ENCODE measurements around the gene BMP2.

The BMP2 gene

GRCh38 chr20:6802227-6802626, 34.7 kb downstream of the BMP2 start:
- Histone ChIP-seq H3K9me3 (ENCODE audit: control insufficient read depth, low read length) (no peaks in the 10 kb centered on the region), H3K36me3 (ENCODE audit: control insufficient read depth, insufficient read depth, low read length) (no peaks in the 10 kb centered on the region), H3K4me3 (ENCODE audit: insufficient read depth, low read depth, low read length) (no peak overlapping the region), H3K4me1 (ENCODE audit: control insufficient read depth, insufficient read depth, low read length) (no peaks in the 10 kb centered on the region), H3K27ac (ENCODE audit: insufficient read depth, low read depth, low read length, poor library complexity, severe bottlenecking) (no peak overlapping the region), H3K27me3 (ENCODE audit: control insufficient read depth, insufficient read depth, low read length, poor library complexity, severe bottlenecking) (no peaks in the 10 kb centered on the region)
- 92 to 100% methylated on average over 2 of the region's 2 CpGs for WGBS, 2 experiments

DNA sequence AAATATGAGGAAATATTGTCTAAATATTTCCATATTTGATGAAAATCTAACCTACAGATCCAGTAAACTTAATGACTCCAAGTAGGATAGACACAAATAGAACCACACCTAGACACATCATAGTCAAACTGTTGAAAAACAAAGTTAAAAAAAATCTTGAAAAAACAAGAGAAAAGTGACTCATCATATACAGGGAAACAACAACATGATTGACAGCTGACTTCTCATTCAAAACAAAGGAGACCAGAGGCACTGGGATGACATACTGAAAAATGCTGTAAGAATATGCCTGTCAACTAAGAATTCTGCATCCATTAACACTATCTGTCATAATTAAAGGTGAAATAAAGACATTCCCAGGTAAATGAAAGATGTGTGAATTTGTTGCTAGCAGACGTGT, 38.8 kb downstream of the BMP2 start:
- Histone ChIP-seq H3K36me3 (ENCODE audit: control insufficient read depth, insufficient read depth, low read length) (no peaks in the 10 kb centered on the region), H3K4me3 (ENCODE audit: insufficient read depth, low read depth, low read length) (no peak overlapping the region), H3K9me3 (ENCODE audit: control insufficient read depth, low read length) (no peaks in the 10 kb centered on the region), H3K27me3 (ENCODE audit: control insufficient read depth, insufficient read depth, low read length, poor library complexity, severe bottlenecking) (no peaks in the 10 kb centered on the region), H3K27ac (ENCODE audit: insufficient read depth, low read depth, low read length, poor library complexity, severe bottlenecking) (no peak overlapping the region), H3K4me1 (ENCODE audit: control insufficient read depth, insufficient read depth, low read length) (peaks cover 1% of the 10 kb centered on the region)
- 100% methylated on average over 1 of the region's 1 CpG; no CpG with 5 or more reads in 1 of the 2 experiments for WGBS, 2 experiments

DNA sequence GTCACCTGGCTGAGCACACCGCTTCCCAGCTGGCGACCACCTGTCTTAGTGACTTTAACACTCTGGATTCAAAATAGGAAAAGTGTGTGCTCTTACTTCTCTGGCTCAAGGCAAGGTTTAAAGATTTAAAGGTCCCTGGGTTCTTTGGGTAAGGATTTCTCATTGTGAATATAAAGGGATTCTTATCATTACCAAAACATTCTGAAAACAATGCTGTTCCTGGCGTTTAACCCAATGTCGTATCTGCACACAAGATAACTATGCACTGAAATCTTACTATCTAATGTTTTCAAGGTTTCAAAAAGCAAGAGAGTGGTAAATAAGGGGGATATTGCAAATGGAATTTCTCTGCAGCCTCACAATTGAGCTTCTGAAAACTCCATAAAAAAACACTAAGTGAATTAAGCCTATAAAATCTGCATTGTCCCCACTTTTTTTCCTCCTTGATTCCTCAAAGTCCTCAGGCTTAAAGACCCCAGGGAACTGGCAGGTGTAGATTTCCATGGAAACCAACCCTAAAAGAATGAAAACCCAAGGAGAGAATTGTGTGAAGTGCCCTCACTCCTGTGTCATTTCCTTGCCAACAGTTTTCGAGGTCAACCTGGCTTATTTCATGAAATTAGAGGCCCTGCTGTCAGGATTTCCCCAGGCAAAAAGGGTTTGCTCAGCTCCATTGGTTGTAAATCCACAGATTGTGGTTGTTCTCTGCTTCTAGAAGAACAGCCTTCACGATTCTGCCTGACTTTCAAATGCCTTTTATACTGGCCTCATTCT, 44.0 kb downstream of the BMP2 start:
- no peaks in the 10 kb centered on the region for H3K36me3 ChIP-seq (ENCODE audit: control insufficient read depth, insufficient read depth, low read length)
- no peaks in the 10 kb centered on the region for H3K27me3 ChIP-seq (ENCODE audit: control insufficient read depth, insufficient read depth, low read length, poor library complexity, severe bottlenecking)
- no peaks in the 10 kb centered on the region for H3K9me3 ChIP-seq (ENCODE audit: control insufficient read depth, low read length)
- 75 to 82% methylated on average over 5 to 6 of the region's 6 CpGs for WGBS, 2 experiments
- no peak overlapping the region for H3K4me3 ChIP-seq (ENCODE audit: insufficient read depth, low read depth, low read length)
- H3K4me1 ChIP-seq (ENCODE audit: control insufficient read depth, insufficient read depth, low read length): peaks cover 18% of the 10 kb centered on the region
- peak overlapping the region; percentile 45 for H3K27ac ChIP-seq (ENCODE audit: insufficient read depth, low read depth, low read length, poor library complexity, severe bottlenecking)

DNA sequence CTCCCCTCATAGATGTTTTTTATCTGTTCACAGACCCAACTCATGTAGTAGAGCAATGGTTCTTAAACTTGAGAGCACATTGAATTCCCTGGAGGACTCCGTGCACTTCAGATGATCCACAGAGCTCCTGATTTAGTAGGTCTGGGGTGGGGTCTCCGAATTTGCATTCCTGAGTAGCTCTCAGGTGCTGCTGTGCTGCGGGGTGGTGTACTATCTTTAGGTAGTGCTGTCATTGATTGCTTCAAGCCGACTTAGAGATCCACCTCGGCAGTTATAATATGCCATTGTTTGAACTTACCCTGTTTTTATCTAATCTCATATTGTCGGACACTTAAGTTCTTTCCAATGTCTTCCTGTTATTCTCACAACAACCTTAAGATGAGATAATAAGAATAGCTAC, 45.0 kb downstream of the BMP2 start:
- H3K4me1 ChIP-seq (ENCODE audit: control insufficient read depth, insufficient read depth, low read length): peaks cover 18% of the 10 kb centered on the region
- H3K9me3 ChIP-seq (ENCODE audit: control insufficient read depth, low read length): no peaks in the 10 kb centered on the region
- H3K36me3 ChIP-seq (ENCODE audit: control insufficient read depth, insufficient read depth, low read length): no peaks in the 10 kb centered on the region
- no peaks in the 10 kb centered on the region for H3K27me3 ChIP-seq (ENCODE audit: control insufficient read depth, insufficient read depth, low read length, poor library complexity, severe bottlenecking)
- H3K27ac ChIP-seq (ENCODE audit: insufficient read depth, low read depth, low read length, poor library complexity, severe bottlenecking): no peak overlapping the region
- H3K4me3 ChIP-seq (ENCODE audit: insufficient read depth, low read depth, low read length): no peak overlapping the region
- WGBS, 2 experiments: 86 to 90% methylated on average over 5 to 6 of the region's 6 CpGs

DNA sequence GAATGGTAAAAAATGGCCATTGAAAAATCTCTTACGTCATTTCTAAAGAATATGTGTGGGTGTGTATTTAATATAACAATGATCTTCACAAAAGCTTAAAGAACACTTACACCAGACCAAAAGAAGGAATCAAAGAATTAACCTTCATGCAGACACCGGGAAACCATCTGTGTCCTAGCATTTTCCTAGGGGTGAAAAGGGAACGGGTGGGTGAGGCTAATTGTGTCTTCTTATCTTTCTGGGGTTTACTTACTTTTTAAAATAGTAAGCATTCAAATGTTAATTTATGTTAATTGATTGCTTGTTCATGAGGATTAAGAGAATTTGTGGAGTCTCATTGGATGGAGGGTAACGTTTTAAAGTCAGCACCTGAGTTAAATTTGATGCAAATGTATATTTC, 47.5 kb downstream of the BMP2 start:
- Histone ChIP-seq H3K4me1 (ENCODE audit: control insufficient read depth, insufficient read depth, low read length) (peaks cover 18% of the 10 kb centered on the region), H3K36me3 (ENCODE audit: control insufficient read depth, insufficient read depth, low read length) (no peaks in the 10 kb centered on the region), H3K9me3 (ENCODE audit: control insufficient read depth, low read length) (no peaks in the 10 kb centered on the region), H3K27me3 (ENCODE audit: control insufficient read depth, insufficient read depth, low read length, poor library complexity, severe bottlenecking) (no peaks in the 10 kb centered on the region), H3K27ac (ENCODE audit: insufficient read depth, low read depth, low read length, poor library complexity, severe bottlenecking) (no peak overlapping the region), H3K4me3 (ENCODE audit: insufficient read depth, low read depth, low read length) (no peak overlapping the region)
- WGBS, 2 experiments: 0 to 13% methylated on average over 2 to 3 of the region's 4 CpGs

DNA sequence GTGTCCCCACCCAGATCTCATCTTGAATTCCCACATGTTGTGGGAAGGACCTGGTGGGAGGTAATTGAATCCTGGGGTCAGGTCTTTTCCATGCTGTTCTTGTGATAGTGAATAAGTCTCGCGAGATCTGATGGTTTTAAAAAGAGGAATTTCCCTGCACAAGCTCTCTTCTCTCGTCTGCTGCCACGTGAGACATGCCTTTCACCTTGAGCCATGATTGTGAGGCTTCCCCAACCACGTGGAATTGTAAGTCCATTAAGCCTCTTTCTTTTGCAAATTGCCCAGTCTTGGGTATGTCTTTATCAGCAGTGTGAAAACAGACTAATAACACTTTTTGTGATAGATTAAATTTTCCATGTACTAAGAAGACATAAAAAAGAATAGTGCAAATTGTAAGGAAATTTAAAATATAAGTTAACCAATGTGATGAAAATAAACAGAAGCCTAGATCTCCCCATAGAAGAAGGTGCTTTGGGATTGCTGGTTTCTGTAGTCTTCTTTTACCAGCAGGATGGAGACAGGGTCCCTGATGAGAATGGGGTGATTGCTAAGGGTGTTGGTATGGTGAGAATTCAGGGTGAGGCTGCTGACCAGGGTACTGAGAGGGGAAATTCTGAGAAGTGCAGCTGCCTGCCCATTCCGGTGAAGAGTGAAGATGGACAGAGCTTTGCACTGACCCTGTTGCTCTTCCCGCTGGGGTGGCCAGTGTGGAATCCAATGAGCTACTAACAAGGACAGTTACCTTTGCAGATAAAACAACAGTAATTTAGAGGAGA, 50.7 kb downstream of the BMP2 start:
- H3K4me3 ChIP-seq (ENCODE audit: insufficient read depth, low read depth, low read length): no peak overlapping the region
- H3K27me3 ChIP-seq (ENCODE audit: control insufficient read depth, insufficient read depth, low read length, poor library complexity, severe bottlenecking): no peaks in the 10 kb centered on the region
- WGBS, 2 experiments: 63 to 67% methylated on average over 7 of the region's 7 CpGs
- H3K9me3 ChIP-seq (ENCODE audit: control insufficient read depth, low read length): no peaks in the 10 kb centered on the region
- H3K36me3 ChIP-seq (ENCODE audit: control insufficient read depth, insufficient read depth, low read length): no peaks in the 10 kb centered on the region
- no peak overlapping the region for H3K27ac ChIP-seq (ENCODE audit: insufficient read depth, low read depth, low read length, poor library complexity, severe bottlenecking)
- peaks cover 5% of the 10 kb centered on the region for H3K4me1 ChIP-seq (ENCODE audit: control insufficient read depth, insufficient read depth, low read length)

DNA sequence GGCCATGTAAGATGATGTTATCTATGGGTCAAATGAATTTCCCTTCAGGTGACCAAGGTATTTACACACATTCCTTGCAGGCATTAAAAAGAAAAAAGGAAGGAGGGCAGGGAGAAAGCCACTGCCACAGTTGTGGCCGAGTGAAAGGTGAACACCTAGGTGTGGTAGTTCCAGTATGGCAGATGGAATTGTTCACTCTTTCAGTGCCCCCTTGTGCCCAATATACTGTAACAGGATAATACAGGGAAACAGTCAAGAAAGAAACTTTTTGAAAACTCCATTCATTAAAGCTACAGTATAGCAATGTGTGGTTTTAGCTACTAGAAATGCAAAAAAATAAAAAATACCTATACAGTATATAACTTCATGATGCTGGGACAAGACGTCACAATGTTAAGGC, 52.1 kb downstream of the BMP2 start:
- no peaks in the 10 kb centered on the region for H3K27me3 ChIP-seq (ENCODE audit: control insufficient read depth, insufficient read depth, low read length, poor library complexity, severe bottlenecking)
- WGBS, 2 experiments: 81% methylated on average over 1 to 2 of the region's 2 CpGs
- no peaks in the 10 kb centered on the region for H3K9me3 ChIP-seq (ENCODE audit: control insufficient read depth, low read length)
- no peak overlapping the region for H3K27ac ChIP-seq (ENCODE audit: insufficient read depth, low read depth, low read length, poor library complexity, severe bottlenecking)
- H3K4me3 ChIP-seq (ENCODE audit: insufficient read depth, low read depth, low read length): no peak overlapping the region
- no peaks in the 10 kb centered on the region for H3K36me3 ChIP-seq (ENCODE audit: control insufficient read depth, insufficient read depth, low read length)
- peaks cover 3% of the 10 kb centered on the region for H3K4me1 ChIP-seq (ENCODE audit: control insufficient read depth, insufficient read depth, low read length)

DNA sequence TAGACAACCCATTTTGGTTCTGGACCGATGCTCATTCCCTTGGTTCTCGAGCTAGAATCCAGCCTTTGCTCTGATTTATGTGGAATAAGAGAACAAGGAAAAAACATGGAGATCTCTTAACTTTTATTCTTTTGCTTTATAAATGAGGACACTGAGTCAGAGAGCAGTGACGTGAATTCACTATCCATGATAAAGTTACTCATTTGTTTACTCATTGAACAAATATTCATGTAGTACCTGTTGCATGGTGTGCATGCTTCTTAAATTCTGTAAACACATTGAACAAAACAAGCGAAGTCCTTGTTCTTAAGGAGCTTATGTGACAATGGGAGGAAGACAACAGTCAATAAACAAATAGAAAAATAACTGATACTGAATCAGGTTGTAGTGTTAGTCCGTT, 56.9 kb downstream of the BMP2 start:
- Histone ChIP-seq H3K4me1 (ENCODE audit: control insufficient read depth, insufficient read depth, low read length) (no peaks in the 10 kb centered on the region), H3K4me3 (ENCODE audit: insufficient read depth, low read depth, low read length) (no peak overlapping the region), H3K27me3 (ENCODE audit: control insufficient read depth, insufficient read depth, low read length, poor library complexity, severe bottlenecking) (no peaks in the 10 kb centered on the region), H3K36me3 (ENCODE audit: control insufficient read depth, insufficient read depth, low read length) (no peaks in the 10 kb centered on the region), H3K27ac (ENCODE audit: insufficient read depth, low read depth, low read length, poor library complexity, severe bottlenecking) (no peak overlapping the region), H3K9me3 (ENCODE audit: control insufficient read depth, low read length) (no peaks in the 10 kb centered on the region)
- WGBS, 2 experiments: 90 to 95% methylated on average over 3 to 5 of the region's 5 CpGs

DNA sequence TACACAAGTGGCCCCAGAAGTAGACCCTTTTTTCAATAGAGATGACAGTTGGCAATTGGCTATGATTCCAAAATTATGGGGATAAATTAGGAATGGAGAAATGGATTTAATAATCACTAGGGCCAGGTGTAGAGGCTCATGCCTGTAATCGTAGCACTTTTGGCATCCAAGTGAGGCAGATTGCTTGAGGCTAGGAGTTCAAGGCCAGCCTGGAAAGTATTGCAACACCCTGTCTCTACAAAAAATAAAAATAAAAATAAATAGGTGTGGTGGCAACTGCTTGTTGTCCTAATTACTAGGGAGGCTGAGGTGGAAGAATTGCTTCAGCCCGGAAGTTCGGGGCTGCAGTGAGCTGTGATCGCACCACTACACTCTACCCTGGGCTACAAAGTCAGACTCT, 60.0 kb downstream of the BMP2 start:
- Histone ChIP-seq H3K36me3 (ENCODE audit: control insufficient read depth, insufficient read depth, low read length) (no peaks in the 10 kb centered on the region), H3K27ac (ENCODE audit: insufficient read depth, low read depth, low read length, poor library complexity, severe bottlenecking) (no peak overlapping the region), H3K9me3 (ENCODE audit: control insufficient read depth, low read length) (no peaks in the 10 kb centered on the region), H3K4me3 (ENCODE audit: insufficient read depth, low read depth, low read length) (no peak overlapping the region), H3K4me1 (ENCODE audit: control insufficient read depth, insufficient read depth, low read length) (no peaks in the 10 kb centered on the region), H3K27me3 (ENCODE audit: control insufficient read depth, insufficient read depth, low read length, poor library complexity, severe bottlenecking) (no peaks in the 10 kb centered on the region)
- 90% methylated on average over 4 of the region's 4 CpGs for WGBS, 2 experiments

DNA sequence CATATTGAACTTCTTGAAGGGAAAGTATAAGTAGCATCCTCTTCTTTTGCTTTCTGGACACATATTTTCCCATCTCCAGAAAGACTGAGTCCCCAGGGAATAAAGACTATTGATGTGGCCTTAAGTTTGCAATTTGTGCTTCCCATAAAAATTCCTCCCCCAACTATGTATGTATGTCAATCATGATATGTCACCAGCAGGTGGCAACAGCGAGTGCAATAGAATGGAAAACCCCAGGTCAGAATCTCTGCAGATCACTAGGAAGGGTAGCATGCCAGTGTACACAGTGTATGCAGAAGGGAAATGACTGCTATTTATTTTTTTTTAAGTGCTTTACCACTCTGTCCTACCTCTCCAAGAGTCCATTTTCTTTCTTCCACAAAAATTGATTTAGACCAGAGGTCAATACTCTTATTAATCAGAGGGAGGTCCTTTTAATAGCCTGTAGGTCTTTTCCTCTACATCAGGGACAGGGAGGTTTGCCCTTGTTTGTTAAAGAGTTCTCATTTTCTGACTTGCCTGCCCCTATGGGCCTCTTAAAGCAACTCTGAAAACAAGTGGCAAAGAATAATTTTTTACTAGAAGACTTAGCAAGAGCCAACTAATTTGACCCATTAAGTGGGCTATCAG, 61.4 kb downstream of the BMP2 start:
- no peaks in the 10 kb centered on the region for H3K27me3 ChIP-seq (ENCODE audit: control insufficient read depth, insufficient read depth, low read length, poor library complexity, severe bottlenecking)
- no peak overlapping the region for H3K27ac ChIP-seq (ENCODE audit: insufficient read depth, low read depth, low read length, poor library complexity, severe bottlenecking)
- H3K36me3 ChIP-seq (ENCODE audit: control insufficient read depth, insufficient read depth, low read length): no peaks in the 10 kb centered on the region
- no peak overlapping the region for H3K4me3 ChIP-seq (ENCODE audit: insufficient read depth, low read depth, low read length)
- no peaks in the 10 kb centered on the region for H3K4me1 ChIP-seq (ENCODE audit: control insufficient read depth, insufficient read depth, low read length)
- no peaks in the 10 kb centered on the region for H3K9me3 ChIP-seq (ENCODE audit: control insufficient read depth, low read length)
- 0% methylated on average over 1 of the region's 1 CpG for WGBS, 2 experiments

Data from ectodermal cell (in vitro differentiated cells).